ENCODE results near the gene KLF2.
A peak's percentile ranks its signal among the peaks of the same experiment; 100 is the strongest.

The KLF2 gene

GRCh38 chr19:16285769-16286498 is 38.7 kb upstream of the KLF2 start:
- in situ Hi-C loops (cut with HindIII; ENCODE audit: low pct_ligation_motif_present, low sequenced_read_pairs) = no loop called here
- DNase-seq = no peak
- H3K36me3 ChIP-seq (replicated peaks) = no peaks in the 10 kb centered on the region
- no peak overlapping the region for H3K27ac ChIP-seq
- peak overlapping the region; percentile 1 for H3K4me3 ChIP-seq (ENCODE audit: low read depth, low read length)
- H3K27me3 ChIP-seq (replicated peaks) = peaks cover 2% of the 10 kb centered on the region
- TF ChIP-seq, protein P1, sequence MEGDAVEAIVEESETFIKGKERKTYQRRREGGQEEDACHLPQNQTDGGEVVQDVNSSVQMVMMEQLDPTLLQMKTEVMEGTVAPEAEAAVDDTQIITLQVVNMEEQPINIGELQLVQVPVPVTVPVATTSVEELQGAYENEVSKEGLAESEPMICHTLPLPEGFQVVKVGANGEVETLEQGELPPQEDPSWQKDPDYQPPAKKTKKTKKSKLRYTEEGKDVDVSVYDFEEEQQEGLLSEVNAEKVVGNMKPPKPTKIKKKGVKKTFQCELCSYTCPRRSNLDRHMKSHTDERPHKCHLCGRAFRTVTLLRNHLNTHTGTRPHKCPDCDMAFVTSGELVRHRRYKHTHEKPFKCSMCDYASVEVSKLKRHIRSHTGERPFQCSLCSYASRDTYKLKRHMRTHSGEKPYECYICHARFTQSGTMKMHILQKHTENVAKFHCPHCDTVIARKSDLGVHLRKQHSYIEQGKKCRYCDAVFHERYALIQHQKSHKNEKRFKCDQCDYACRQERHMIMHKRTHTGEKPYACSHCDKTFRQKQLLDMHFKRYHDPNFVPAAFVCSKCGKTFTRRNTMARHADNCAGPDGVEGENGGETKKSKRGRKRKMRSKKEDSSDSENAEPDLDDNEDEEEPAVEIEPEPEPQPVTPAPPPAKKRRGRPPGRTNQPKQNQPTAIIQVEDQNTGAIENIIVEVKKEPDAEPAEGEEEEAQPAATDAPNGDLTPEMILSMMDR (IDR thresholded peaks at IDR 0.05; ENCODE audit: low read depth, low read length, missing control alignments) = no peak

GRCh38 chr19:16288544-16288943 is 36.1 kb upstream of the KLF2 start:
- H3K27ac ChIP-seq = no peak overlapping the region
- peaks cover 2% of the 10 kb centered on the region for H3K27me3 ChIP-seq (replicated peaks)
- no peak overlapping the region for H3K4me3 ChIP-seq (ENCODE audit: low read depth, low read length)
- H3K36me3 ChIP-seq (replicated peaks) = no peaks in the 10 kb centered on the region
- in situ Hi-C loops (cut with HindIII; ENCODE audit: low pct_ligation_motif_present, low sequenced_read_pairs) = no loop called here
- no peak for DNase-seq
- TF ChIP-seq, protein P1 (IDR thresholded peaks at IDR 0.05; ENCODE audit: low read depth, low read length, missing control alignments) = no peak

GRCh38 chr19:16289594-16289993 is 35.0 kb upstream of the KLF2 start:
- in situ Hi-C loops (cut with HindIII; ENCODE audit: low pct_ligation_motif_present, low sequenced_read_pairs) = no loop called here
- DNase-seq = no peak
- no peak overlapping the region for H3K4me3 ChIP-seq (ENCODE audit: low read depth, low read length)
- H3K36me3 ChIP-seq (replicated peaks) = no peaks in the 10 kb centered on the region
- H3K27me3 ChIP-seq (replicated peaks) = peaks cover 2% of the 10 kb centered on the region
- TF ChIP-seq, protein P1 (IDR thresholded peaks at IDR 0.05; ENCODE audit: low read depth, low read length, missing control alignments) = no peak
- no peak overlapping the region for H3K27ac ChIP-seq

DNA sequence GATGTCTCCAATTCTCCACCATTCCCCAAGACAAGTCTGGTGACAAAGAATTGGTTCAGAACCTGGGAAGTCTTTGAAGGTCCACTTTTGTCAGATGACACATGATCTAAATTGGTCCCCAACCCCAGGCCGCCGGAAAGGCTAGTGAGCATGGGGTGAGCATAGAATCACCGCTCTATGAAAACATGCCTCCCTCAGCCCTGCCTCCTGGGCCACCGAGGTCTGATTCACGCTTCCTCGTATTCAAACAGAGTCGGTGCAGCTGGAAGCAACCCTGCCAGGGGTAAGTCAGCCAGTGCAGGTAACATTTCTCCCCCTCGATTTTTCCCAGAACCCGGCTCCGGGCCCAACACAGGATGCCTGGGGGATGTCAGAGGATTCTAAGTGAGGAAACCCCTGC is 33.9 kb upstream of the KLF2 start:
- TF ChIP-seq, protein P1 (IDR thresholded peaks at IDR 0.05; ENCODE audit: low read depth, low read length, missing control alignments) = no peak
- in situ Hi-C loops (cut with HindIII; ENCODE audit: low pct_ligation_motif_present, low sequenced_read_pairs) = no loop called here
- H3K4me3 ChIP-seq (ENCODE audit: low read depth, low read length) = no peak overlapping the region
- H3K27ac ChIP-seq = no peak overlapping the region
- no peaks in the 10 kb centered on the region for H3K36me3 ChIP-seq (replicated peaks)
- DNase-seq = peak; percentile 33
- H3K27me3 ChIP-seq (replicated peaks) = peaks cover 2% of the 10 kb centered on the region

- TF ChIP-seq, protein P1 (IDR thresholded peaks at IDR 0.05; ENCODE audit: low read depth, low read length, missing control alignments) = no peak
- in situ Hi-C loops (cut with HindIII; ENCODE audit: low pct_ligation_motif_present, low sequenced_read_pairs) = no loop called here
- no peaks in the 10 kb centered on the region for H3K36me3 ChIP-seq (replicated peaks)
- no peaks in the 10 kb centered on the region for H3K27me3 ChIP-seq (replicated peaks)
- peak; percentile 96 for DNase-seq
- H3K4me3 ChIP-seq (ENCODE audit: low read depth, low read length) = peak overlapping the region; percentile 13
- H3K27ac ChIP-seq = peak overlapping the region; percentile 93
These were observed 31.2 kb upstream of the KLF2 start for GRCh38 chr19:16293118-16294091.
